Measurements from ENCODE around the gene IGSF6. TPM values are rescaled to one million over a fixed set of nuclear protein-coding genes. Genes with fewer than 3 reads are reported as not detected.

IGSF6 gene
- total and polyA plus RNA-seq, 2 of the 13 experiments (the other 11 are each of a cell fraction or from before 2014, with no cell fraction given): not detected

DNA sequence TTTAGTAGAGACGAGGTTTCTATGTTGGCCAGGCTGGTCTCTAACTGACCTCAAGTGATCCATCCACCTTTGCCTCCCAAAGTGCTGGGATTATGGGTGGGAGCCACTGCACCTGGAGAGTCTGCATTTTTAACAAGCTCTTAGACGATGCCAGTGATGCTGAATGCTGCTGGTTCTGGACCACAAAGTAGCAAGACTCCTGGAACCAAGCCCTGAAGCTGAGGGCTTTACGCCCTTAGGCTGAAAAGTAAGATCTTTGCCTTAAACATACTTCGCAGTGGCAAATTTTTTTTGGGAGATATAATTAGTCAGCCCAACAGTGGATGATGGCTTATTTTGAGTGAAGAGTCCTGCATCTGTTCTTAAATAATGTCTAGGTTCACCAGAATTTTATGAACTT lies 39.0 kb downstream of the IGSF6 start (continued):
- TF ChIP-seq FOXC1 (CRISPR knock-in tag; IDR thresholded peaks at IDR 0.05; ENCODE audit: borderline replicate concordance): no peak
- no peak for TF ChIP-seq ZNF761 (CRISPR knock-in tag; conservative IDR thresholded peaks at IDR 0.05)
- no peak for TF ChIP-seq ZNF780A (CRISPR knock-in tag; IDR thresholded peaks at IDR 0.05)
- no peak for TF ChIP-seq ZFY (CRISPR knock-in tag; IDR thresholded peaks at IDR 0.05)
- no peak for TF ChIP-seq EEA1 (CRISPR knock-in tag; IDR thresholded peaks at IDR 0.05; ENCODE audit: borderline replicate concordance)
- TF ChIP-seq, protein P1, sequence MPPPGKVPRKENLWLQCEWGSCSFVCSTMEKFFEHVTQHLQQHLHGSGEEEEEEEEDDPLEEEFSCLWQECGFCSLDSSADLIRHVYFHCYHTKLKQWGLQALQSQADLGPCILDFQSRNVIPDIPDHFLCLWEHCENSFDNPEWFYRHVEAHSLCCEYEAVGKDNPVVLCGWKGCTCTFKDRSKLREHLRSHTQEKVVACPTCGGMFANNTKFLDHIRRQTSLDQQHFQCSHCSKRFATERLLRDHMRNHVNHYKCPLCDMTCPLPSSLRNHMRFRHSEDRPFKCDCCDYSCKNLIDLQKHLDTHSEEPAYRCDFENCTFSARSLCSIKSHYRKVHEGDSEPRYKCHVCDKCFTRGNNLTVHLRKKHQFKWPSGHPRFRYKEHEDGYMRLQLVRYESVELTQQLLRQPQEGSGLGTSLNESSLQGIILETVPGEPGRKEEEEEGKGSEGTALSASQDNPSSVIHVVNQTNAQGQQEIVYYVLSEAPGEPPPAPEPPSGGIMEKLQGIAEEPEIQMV (CRISPR knock-in tag; IDR thresholded peaks at IDR 0.05; ENCODE audit: low read depth): no peak

DNA sequence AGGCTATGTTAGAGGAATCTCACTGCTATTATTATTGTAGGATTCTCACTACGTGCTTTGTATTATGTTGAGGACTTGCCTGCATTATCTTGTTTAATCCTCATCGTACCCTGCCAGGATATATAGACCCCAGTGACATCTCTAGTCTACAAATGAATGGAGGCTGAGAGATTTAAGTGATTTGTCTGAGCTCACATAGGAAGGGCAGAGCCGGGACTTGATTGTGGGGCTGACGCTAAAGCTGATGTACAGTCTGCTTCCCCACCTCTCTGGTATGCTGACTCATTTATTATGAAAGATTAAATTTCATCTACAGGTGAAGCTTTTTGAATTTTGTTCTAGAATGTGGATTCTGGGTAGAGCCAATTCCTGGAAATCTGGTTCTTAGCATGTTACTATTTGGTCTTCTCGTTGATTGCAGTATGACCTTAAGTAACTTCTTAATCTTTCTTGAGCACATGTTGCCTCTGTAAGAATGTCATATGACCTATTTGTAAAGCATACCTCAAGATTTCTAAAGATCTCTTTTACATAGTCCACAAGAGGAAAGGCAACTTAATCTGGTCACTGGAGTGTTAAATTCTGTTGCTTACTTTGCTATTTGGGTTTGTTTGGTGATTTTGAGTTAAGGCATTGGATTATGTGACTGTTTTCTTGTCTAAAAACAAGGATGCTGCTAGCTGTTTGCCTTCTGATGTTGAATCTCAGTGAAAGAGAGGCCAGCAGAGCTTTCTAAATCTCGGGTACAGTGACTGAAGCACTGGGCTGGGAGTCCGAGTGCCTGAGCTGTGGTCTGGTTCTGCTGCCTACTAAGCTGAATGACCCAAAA lies 40.6 kb downstream of the IGSF6 start:
- in situ Hi-C loops (cut with HindIII; ENCODE audit: extremely low pct_ligation_motif_present, low pct_unique_long_range_greater_than_20kb) (no loop called here), intact Hi-C loops (cut with micrococcal nuclease; ENCODE audit: unreplicated experiment) (no loop called here)
- FAIRE-seq: no peak
- CTCF ChIA-PET (ENCODE audit: low intra/inter-chr PET ratio, low total read pairs): no interaction called here
- Histone ChIP-seq H3K4me2 (ENCODE audit: low read depth, low read length) (no peak overlapping the region), H3K4me3 (replicated peaks in 1 of 3; ENCODE audit: insufficient read depth in 1 of 3, low read depth in 2 of 3, low read length in 3 of 3) (no peak overlapping the region), H3K4me1 (ENCODE audit: insufficient read depth, low read length) (peaks cover 40% of the 10 kb centered on the region), H3K36me3 (replicated peaks in 1 of 2; ENCODE audit: control insufficient read depth in 1 of 2, insufficient read depth in 2 of 2, low read length in 2 of 2) (peaks cover 0 to 9% of the 10 kb centered on the region in 2 experiments; a peak in 4 of 5 replicates), H3K9ac (ENCODE audit: insufficient read depth, low read depth, low read length) (no peak overlapping the region), H3K27me3 (ENCODE audit: control insufficient read depth in 1 of 2, insufficient read depth in 2 of 2, low read length in 2 of 2) (no peaks in the 10 kb centered on the region), H3K79me2 (ENCODE audit: insufficient read depth, low read length) (peaks cover 86% of the 10 kb centered on the region), H3K9me3 (ENCODE audit: low read length) (no peaks in the 10 kb centered on the region), H3K27ac (ENCODE audit: extremely low read length, insufficient read depth, low read length) (peak overlapping the region; percentile 8), H4K20me1 (ENCODE audit: insufficient read depth, low read length) (0 out of 2 replicates have a peak, but pooled peaks cover 2% of the 10 kb centered on the region), H2AFZ (ENCODE audit: low read length) (no peak overlapping the region)
- TF ChIP-seq ZNF709 (CRISPR knock-in tag; IDR thresholded peaks at IDR 0.05) (no peak), RORA (CRISPR knock-in tag; IDR thresholded peaks at IDR 0.05) (0 out of 2 replicates have a peak, but pooled peaks have one; percentile 33), ZSCAN29 (CRISPR knock-in tag; conservative IDR thresholded peaks at IDR 0.05) (0 out of 2 replicates have a peak, but pooled peaks have one; percentile 25)
- WGBS (ENCODE audit: low lambda C conversion rate): 93% methylated on average over 7 of the region's 7 CpGs
- POLR2A ChIA-PET: no interaction called here
- no peak for ATAC-seq
- no TSS peak for BruUV-seq (replicated peaks)
- no peak for DNase-seq (ENCODE audit: low spot score)
